Activated naive CD4-positive, alpha-beta T cell treated with anti-CD3 and anti-CD28 coated beads, Interleukin-2, amount 50 U/mL, for 72 hours (primary cell): ENCODE results near the gene CLK3. TPM values are rescaled to one million over a fixed set of nuclear protein-coding genes. Genes with fewer than 3 reads are reported as not detected.

ENCODE experiments used
- ATAC-seq, 2 donors: fragments of 150-1000 bp; cut with Tn5 transposase; 2 replicates each; pipeline ENCODE4 v1.10.0; 2021; ENCODE audit warnings: mild to moderate bottlenecking in 2 of 2, moderate library complexity in 2 of 2
- DNase-seq, 2 donors: peaks; one replicate each; pipeline ENCODE4 v3.0.0; 2021 to 2022; ENCODE audit warnings: low spot score in 2 of 2
- H3K27ac Mint-ChIP-seq, 2 donors: one replicate each; pipeline ENCODE4 v1.8.0; 2022; ENCODE audit warnings: mild to moderate bottlenecking in 2 of 2, mixed read lengths in 2 of 2
- H3K36me3 Mint-ChIP-seq, 2 donors: one replicate each; pipeline ENCODE4 v1.8.0; 2022; ENCODE audit warnings: mixed read lengths in 2 of 2
- H3K9me3 Mint-ChIP-seq, 2 donors: one replicate each; pipeline ENCODE4 v1.8.0; 2022; ENCODE audit warnings: mixed read lengths in 2 of 2
- total RNA-seq, 2 donors: library from RNA; stranded (reverse); gene quantifications; one replicate each; pipeline ENCODE4 v1.2.3, GENCODE V29; 2022

CLK3 gene
- total RNA-seq, 2 donors from 2014 or later = 160 to 176 TPM

- DNase-seq (no peak), ATAC-seq (no peak)
- peak overlapping the region in 1 of 2 donors; percentile 35 for H3K27ac Mint-ChIP-seq
- peaks cover 12 to 18% of the 10 kb centered on the region in 2 donors for H3K36me3 Mint-ChIP-seq
- H3K9me3 Mint-ChIP-seq = no peaks in the 10 kb centered on the region
Measured at GRCh38 chr15:74613089-74613952, 2.3 kb upstream of the CLK3 start.

- no peak for DNase-seq
- peaks cover 12 to 18% of the 10 kb centered on the region in 2 donors for H3K36me3 Mint-ChIP-seq
- H3K27ac Mint-ChIP-seq = peak overlapping the region; percentile 65 to 97
- no peaks in the 10 kb centered on the region for H3K9me3 Mint-ChIP-seq
- no peak for ATAC-seq
Measured at GRCh38 chr15:74613953-74614743, 1.5 kb upstream of the CLK3 start.

- peak; percentile 64 to 74 for ATAC-seq
- Mint-ChIP-seq H3K9me3 (no peaks in the 10 kb centered on the region), H3K27ac (peak overlapping the region; percentile 97), H3K36me3 (peaks cover 12 to 18% of the 10 kb centered on the region in 2 donors)
- DNase-seq = peak; percentile 88 to 90
Measured at GRCh38 chr15:74614744-74615507, 710 bp upstream of the CLK3 start.

- no peaks in the 10 kb centered on the region for H3K9me3 Mint-ChIP-seq
- ATAC-seq (no peak), DNase-seq (peak; percentile 58 to 68)
Measured at GRCh38 chr15:74616366-74616939, 817 bp downstream of the CLK3 start.

GRCh38 chr15:74616996-74617395 lies 1.4 kb downstream of the CLK3 start:
- Mint-ChIP-seq H3K27ac (peak overlapping the region; percentile 97 to 99), H3K36me3 (peaks cover 18 to 23% of the 10 kb centered on the region in 2 donors), H3K9me3 (no peaks in the 10 kb centered on the region)
- DNase-seq (no peak), ATAC-seq (no peak)

More at GRCh38 chr15:74616366-74616939, 817 bp downstream of the CLK3 start:
- Mint-ChIP-seq H3K27ac (peak overlapping the region; percentile 97 to 99), H3K36me3 (peaks cover 18 to 19% of the 10 kb centered on the region in 2 donors)

- DNase-seq (no peak), ATAC-seq (no peak)
- Mint-ChIP-seq H3K9me3 (no peaks in the 10 kb centered on the region), H3K27ac (peak overlapping the region; percentile 4 to 67), H3K36me3 (peaks cover 22 to 33% of the 10 kb centered on the region in 2 donors)
Measured at GRCh38 chr15:74618841-74619596, 3.4 kb downstream of the CLK3 start.

DNA sequence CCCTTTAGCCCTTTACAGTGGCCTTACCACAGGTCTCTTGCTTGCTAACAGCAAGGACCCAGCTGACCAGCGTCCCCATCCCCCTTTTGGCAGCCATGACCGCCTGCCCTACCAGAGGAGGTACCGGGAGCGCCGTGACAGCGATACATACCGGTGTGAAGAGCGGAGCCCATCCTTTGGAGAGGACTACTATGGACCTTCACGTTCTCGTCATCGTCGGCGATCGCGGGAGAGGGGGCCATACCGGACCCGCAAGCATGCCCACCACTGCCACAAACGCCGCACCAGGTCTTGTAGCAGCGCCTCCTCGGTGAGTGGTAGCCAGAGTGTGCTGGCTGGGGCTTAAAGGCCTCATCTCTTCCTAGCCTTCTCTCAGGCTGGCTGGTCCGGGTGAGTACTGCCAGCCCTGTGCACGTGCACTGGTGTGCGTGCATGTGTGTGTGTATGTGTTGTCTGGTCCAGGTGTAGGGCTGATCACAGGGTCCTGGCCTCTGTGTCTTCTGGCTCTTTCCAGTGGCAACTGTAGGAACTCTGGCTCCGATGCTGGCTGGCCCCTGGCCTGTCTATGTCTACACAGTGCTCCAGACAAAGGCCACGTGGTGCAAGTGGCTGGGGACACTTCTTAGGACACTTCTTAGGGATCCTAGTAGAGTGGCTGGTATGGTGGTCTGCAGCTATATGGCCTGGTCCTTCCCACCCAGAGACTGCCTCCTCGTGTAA lies 4.4 kb downstream of the CLK3 start:
- DNase-seq (no peak), ATAC-seq (no peak)
- Mint-ChIP-seq H3K36me3 (peaks cover 17 to 41% of the 10 kb centered on the region in 2 donors), H3K27ac (peak overlapping the region; percentile 36 to 67), H3K9me3 (no peaks in the 10 kb centered on the region)

GRCh38 chr15:74620636-74621545 lies 5.3 kb downstream of the CLK3 start:
- Mint-ChIP-seq H3K9me3 (no peaks in the 10 kb centered on the region), H3K36me3 (peaks cover 17 to 41% of the 10 kb centered on the region in 2 donors), H3K27ac (peak overlapping the region; percentile 16 to 92)
- DNase-seq (peak; percentile 71 to 77), ATAC-seq (peak; percentile 80 to 86)

DNA sequence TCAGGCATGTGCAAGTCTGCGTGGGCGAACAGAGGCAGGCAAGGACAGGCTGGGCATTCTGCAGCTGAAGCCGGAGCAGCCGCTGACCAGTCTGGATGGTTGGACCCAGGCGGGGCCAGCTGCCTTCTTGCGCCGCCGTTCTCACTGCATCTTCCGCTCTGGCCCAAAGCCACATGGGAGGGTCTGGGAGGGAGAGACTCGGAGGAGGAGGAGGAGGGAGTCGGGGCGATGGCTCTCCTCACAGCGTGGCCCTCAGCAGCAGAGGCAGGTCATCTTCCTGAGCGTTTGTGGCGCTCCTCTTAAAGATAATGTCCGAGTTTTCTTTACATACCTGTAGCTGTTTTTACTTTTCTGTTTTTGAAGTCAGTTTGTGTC lies 5.9 kb downstream of the CLK3 start:
- no peak for ATAC-seq

DNA sequence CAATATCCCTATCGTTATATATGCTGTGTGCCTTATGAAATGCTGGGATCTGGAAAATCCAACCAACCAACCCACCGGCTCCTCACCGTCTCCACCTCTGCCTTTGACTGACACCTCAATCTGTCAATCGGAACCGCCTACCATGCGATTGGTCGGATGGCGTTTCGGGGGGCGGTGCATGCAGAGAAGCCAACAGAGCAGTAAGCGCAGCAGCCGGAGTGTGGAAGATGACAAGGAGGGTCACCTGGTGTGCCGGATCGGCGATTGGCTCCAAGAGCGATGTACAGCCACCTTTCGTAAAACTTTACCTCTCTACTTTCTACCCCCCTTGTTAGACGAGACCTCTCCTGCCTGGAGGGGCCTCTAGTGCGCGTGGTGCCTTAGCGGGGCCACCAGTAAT lies 6.3 kb downstream of the CLK3 start:
- DNase-seq = no peak
- ATAC-seq = no peak
- peaks cover 7 to 32% of the 10 kb centered on the region in 2 donors for H3K36me3 Mint-ChIP-seq
- no peak overlapping the region for H3K27ac Mint-ChIP-seq
- H3K9me3 Mint-ChIP-seq = no peaks in the 10 kb centered on the region

More for the DNA sequence above, 5.9 kb downstream of the CLK3 start:
- no peak for DNase-seq
- Mint-ChIP-seq H3K9me3 (no peaks in the 10 kb centered on the region), H3K36me3 (peaks cover 11 to 36% of the 10 kb centered on the region in 2 donors), H3K27ac (peak overlapping the region; percentile 16 to 92)

DNA sequence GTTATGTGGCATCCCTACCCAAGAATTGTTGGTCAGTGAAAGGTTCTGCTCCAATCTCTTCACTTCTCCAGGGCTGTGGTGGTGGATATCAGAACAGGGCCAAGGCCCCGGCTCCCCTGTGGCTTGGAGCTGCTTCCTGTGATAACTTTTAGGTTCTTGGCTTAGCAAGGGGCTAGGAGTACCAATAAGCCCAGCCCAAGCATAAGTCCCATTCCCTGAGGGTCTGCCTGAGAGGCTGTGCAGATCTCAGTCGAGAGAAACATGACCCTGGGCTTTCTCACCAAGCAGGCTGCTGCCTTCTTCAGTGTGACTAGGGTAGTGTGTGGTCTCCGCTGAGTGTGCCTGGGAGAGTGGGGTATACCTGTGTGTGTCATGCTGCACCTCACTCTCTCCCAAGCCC lies 7.1 kb downstream of the CLK3 start:
- Mint-ChIP-seq H3K36me3 (peaks cover 4 to 29% of the 10 kb centered on the region in 2 donors), H3K9me3 (no peaks in the 10 kb centered on the region), H3K27ac (peak overlapping the region in 1 of 2 donors; percentile 65)
- ATAC-seq (no peak), DNase-seq (no peak)

DNA sequence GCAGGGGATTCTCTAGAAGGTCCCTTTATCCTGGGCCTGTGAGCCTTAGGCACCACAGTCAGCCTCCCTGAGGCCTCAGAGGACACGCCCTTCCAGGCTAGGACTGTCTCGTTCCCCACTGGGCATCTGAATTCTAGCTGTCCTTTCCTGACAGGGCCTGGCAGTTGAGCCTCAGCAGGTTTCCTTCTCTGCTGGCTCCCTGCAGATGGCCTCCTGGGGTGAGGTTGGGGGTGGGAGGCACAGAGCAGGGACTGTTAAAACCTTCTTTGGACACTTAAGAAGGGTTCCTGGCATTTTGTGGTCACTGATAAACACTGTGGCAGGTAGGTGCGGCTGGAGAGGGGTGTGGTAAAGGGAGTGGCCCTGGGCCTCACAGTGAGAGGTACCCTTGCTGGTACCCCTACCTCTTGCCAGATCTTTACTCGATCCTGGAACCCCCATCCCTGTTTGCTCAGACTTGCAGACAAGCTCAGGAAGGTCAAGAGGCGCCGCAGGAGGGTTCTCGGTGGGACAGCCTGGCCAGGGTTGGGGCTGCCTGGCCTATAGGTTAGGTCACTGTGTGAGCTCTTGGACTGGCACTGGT lies 8.5 kb downstream of the CLK3 start:
- ATAC-seq (no peak), DNase-seq (no peak)
- H3K36me3 Mint-ChIP-seq = peaks cover 4 to 29% of the 10 kb centered on the region in 2 donors
- peak overlapping the region; percentile 70 to 88 for H3K27ac Mint-ChIP-seq
- H3K9me3 Mint-ChIP-seq = no peaks in the 10 kb centered on the region

DNA sequence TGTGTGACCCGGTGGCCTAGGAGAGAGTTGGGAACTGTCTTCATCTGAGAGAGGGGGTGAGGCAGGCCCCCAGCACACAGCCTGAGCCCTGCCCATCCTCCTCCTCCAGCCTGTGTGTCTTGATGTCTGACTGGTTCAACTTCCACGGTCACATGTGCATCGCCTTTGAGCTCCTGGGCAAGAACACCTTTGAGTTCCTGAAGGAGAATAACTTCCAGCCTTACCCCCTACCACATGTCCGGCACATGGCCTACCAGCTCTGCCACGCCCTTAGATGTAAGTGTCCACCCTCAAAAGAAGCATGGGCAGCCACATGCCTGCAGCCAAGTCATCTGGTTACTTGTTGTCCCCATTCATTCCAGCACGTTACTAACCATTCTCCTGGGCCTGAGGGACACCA lies 10.1 kb downstream of the CLK3 start:
- no peaks in the 10 kb centered on the region for H3K9me3 Mint-ChIP-seq
- peaks cover 4 to 29% of the 10 kb centered on the region in 2 donors for H3K36me3 Mint-ChIP-seq
- peak overlapping the region in 1 of 2 donors; percentile 74 for H3K27ac Mint-ChIP-seq
- DNase-seq (no peak), ATAC-seq (no peak)

GRCh38 chr15:74626336-74626735 lies 10.7 kb downstream of the CLK3 start:
- ATAC-seq (no peak), DNase-seq (no peak)
- Mint-ChIP-seq H3K9me3 (no peaks in the 10 kb centered on the region), H3K36me3 (peaks cover 4 to 23% of the 10 kb centered on the region in 2 donors), H3K27ac (peak overlapping the region; percentile 74 to 82)
